ENCODE measurements around the gene CRACR2B. TPM values are rescaled to one million over a fixed set of nuclear protein-coding genes. Genes with fewer than 3 reads are reported as not detected.

CRACR2B gene
- total RNA-seq, 1 donor: 0.72 TPM

- H3K36me3 ChIP-seq (ENCODE audit: insufficient read depth, low read length): no peaks in the 10 kb centered on the region
- no peak overlapping the region for H3K4me2 ChIP-seq (ENCODE audit: insufficient read depth, low read length)
- H4K20me1 ChIP-seq (ENCODE audit: insufficient read depth, low read length): peaks cover 7% of the 10 kb centered on the region
- H3K4me3 ChIP-seq (ENCODE audit: insufficient read depth, low read length): no peak overlapping the region
- H2AFZ ChIP-seq (ENCODE audit: low read length): no peak overlapping the region
- peaks cover 7% of the 10 kb centered on the region for H3K4me1 ChIP-seq (ENCODE audit: insufficient read depth, low read length)
- no peak overlapping the region for H3K27ac ChIP-seq (ENCODE audit: low read depth, low read length)
- DNase-seq (ENCODE audit: insufficient read length, low spot score, missing footprints): peak; percentile 95
- H3K79me2 ChIP-seq (ENCODE audit: insufficient read depth, low read length): peaks cover 3% of the 10 kb centered on the region
- no peak for TF ChIP-seq CTCF (IDR thresholded peaks at IDR 0.05; ENCODE audit: extremely low read depth, low read depth, low read length)
- H3K27me3 ChIP-seq (ENCODE audit: insufficient read depth, low read length): peaks cover 5% of the 10 kb centered on the region
- H3K9me3 ChIP-seq (ENCODE audit: low read depth, low read length): no peaks in the 10 kb centered on the region
These were observed 36.8 kb upstream of the CRACR2B start for GRCh38 chr11:790721-791564.

- H4K20me1 ChIP-seq (ENCODE audit: insufficient read depth, low read length): peaks cover 9% of the 10 kb centered on the region
- no peak overlapping the region for H3K27ac ChIP-seq (ENCODE audit: low read depth, low read length)
- H3K9me3 ChIP-seq (ENCODE audit: low read depth, low read length): no peaks in the 10 kb centered on the region
- no peak for TF ChIP-seq CTCF (IDR thresholded peaks at IDR 0.05; ENCODE audit: extremely low read depth, low read depth, low read length)
- H3K4me3 ChIP-seq (ENCODE audit: insufficient read depth, low read length): no peak overlapping the region
- peaks cover 15% of the 10 kb centered on the region for H3K4me1 ChIP-seq (ENCODE audit: insufficient read depth, low read length)
- peaks cover 4% of the 10 kb centered on the region for H3K79me2 ChIP-seq (ENCODE audit: insufficient read depth, low read length)
- no peak for DNase-seq (ENCODE audit: insufficient read length, low spot score, missing footprints)
- no peak overlapping the region for H2AFZ ChIP-seq (ENCODE audit: low read length)
- H3K27me3 ChIP-seq (ENCODE audit: insufficient read depth, low read length): peaks cover 5% of the 10 kb centered on the region
- no peaks in the 10 kb centered on the region for H3K36me3 ChIP-seq (ENCODE audit: insufficient read depth, low read length)
- no peak overlapping the region for H3K4me2 ChIP-seq (ENCODE audit: insufficient read depth, low read length)
These were observed 35.8 kb upstream of the CRACR2B start for GRCh38 chr11:791658-792534.

GRCh38 chr11:792535-792821 lies 35.2 kb upstream of the CRACR2B start:
- Histone ChIP-seq H3K36me3 (ENCODE audit: insufficient read depth, low read length) (no peaks in the 10 kb centered on the region), H3K27me3 (ENCODE audit: insufficient read depth, low read length) (peaks cover 5% of the 10 kb centered on the region), H2AFZ (ENCODE audit: low read length) (no peak overlapping the region), H3K4me2 (ENCODE audit: insufficient read depth, low read length) (no peak overlapping the region), H3K27ac (ENCODE audit: low read depth, low read length) (no peak overlapping the region), H4K20me1 (ENCODE audit: insufficient read depth, low read length) (peaks cover 9% of the 10 kb centered on the region), H3K4me1 (ENCODE audit: insufficient read depth, low read length) (peaks cover 17% of the 10 kb centered on the region), H3K79me2 (ENCODE audit: insufficient read depth, low read length) (peaks cover 4% of the 10 kb centered on the region), H3K4me3 (ENCODE audit: insufficient read depth, low read length) (no peak overlapping the region), H3K9me3 (ENCODE audit: low read depth, low read length) (no peaks in the 10 kb centered on the region)
- no peak for TF ChIP-seq CTCF (IDR thresholded peaks at IDR 0.05; ENCODE audit: extremely low read depth, low read depth, low read length)
- no peak for DNase-seq (ENCODE audit: insufficient read length, low spot score, missing footprints)

- H3K27ac ChIP-seq (ENCODE audit: low read depth, low read length): no peak overlapping the region
- DNase-seq (ENCODE audit: insufficient read length, low spot score, missing footprints): no peak
- H3K36me3 ChIP-seq (ENCODE audit: insufficient read depth, low read length): no peaks in the 10 kb centered on the region
- H3K4me1 ChIP-seq (ENCODE audit: insufficient read depth, low read length): peaks cover 17% of the 10 kb centered on the region
- H4K20me1 ChIP-seq (ENCODE audit: insufficient read depth, low read length): peaks cover 9% of the 10 kb centered on the region
- H3K27me3 ChIP-seq (ENCODE audit: insufficient read depth, low read length): peaks cover 5% of the 10 kb centered on the region
- H3K79me2 ChIP-seq (ENCODE audit: insufficient read depth, low read length): peaks cover 4% of the 10 kb centered on the region
- no peaks in the 10 kb centered on the region for H3K9me3 ChIP-seq (ENCODE audit: low read depth, low read length)
- no peak overlapping the region for H3K4me2 ChIP-seq (ENCODE audit: insufficient read depth, low read length)
- H3K4me3 ChIP-seq (ENCODE audit: insufficient read depth, low read length): no peak overlapping the region
- TF ChIP-seq CTCF (IDR thresholded peaks at IDR 0.05; ENCODE audit: extremely low read depth, low read depth, low read length): no peak
- H2AFZ ChIP-seq (ENCODE audit: low read length): no peak overlapping the region
These were observed 34.8 kb upstream of the CRACR2B start for GRCh38 chr11:792873-793272.
